Mesendoderm (in vitro differentiated cells): ENCODE measurements around the gene SUGCT.

Experiments
- DNase-seq: peaks from one replicate; pipeline ENCODE4 v3.0.0; 2013
- H2AK5ac ChIP-seq: 2 replicates; pipeline ENCODE4 v1.6.1; 2013; ENCODE audit warnings: low read length, inconsistent platforms
- H2BK120ac ChIP-seq: 2 replicates; pipeline ENCODE4 v1.6.1; 2013; ENCODE audit warnings: low read depth, mild to moderate bottlenecking, low read length, moderate library complexity, mixed read lengths
- H2BK15ac ChIP-seq: replicated peaks from 2 replicates; pipeline ENCODE4 v1.6.1; 2013; ENCODE audit warnings: low read depth, mild to moderate bottlenecking, moderate library complexity
- H2BK5ac ChIP-seq: 2 replicates; pipeline ENCODE4 v1.6.1; 2013; ENCODE audit warnings: low read length, inconsistent platforms
- H3K18ac ChIP-seq: 2 replicates; pipeline ENCODE4 v1.6.1; 2013; ENCODE audit warnings: mild to moderate bottlenecking, low read length, mixed read lengths
- H3K23ac ChIP-seq: one replicate; pipeline ENCODE4 v1.6.1; 2013; ENCODE audit warnings: low read length
- H3K27ac ChIP-seq: 2 replicates; pipeline ENCODE4 v1.5.1; 2013; ENCODE audit warnings: low read depth, mild to moderate bottlenecking, inconsistent platforms, low read length, moderate library complexity
- H3K27me3 ChIP-seq: 2 replicates; pipeline ENCODE4 v1.6.1; 2013; ENCODE audit warnings: low read length, control low read depth, mild to moderate bottlenecking, inconsistent platforms; ENCODE audit not compliant: insufficient read depth, poor library complexity
- H3K36me3 ChIP-seq: 2 replicates; pipeline ENCODE4 v1.6.1; 2013; ENCODE audit warnings: low read length, inconsistent platforms; ENCODE audit not compliant: control insufficient read depth, insufficient read depth
- H3K4ac ChIP-seq: one replicate; pipeline ENCODE4 v1.6.1; 2013; ENCODE audit warnings: low read depth, mild to moderate bottlenecking, low read length, moderate library complexity
- H3K4me1 ChIP-seq: 2 replicates; pipeline ENCODE4 v1.6.1; 2013; ENCODE audit warnings: low read depth, low read length, inconsistent platforms; ENCODE audit not compliant: control insufficient read depth
- H3K4me2 ChIP-seq: 2 replicates; pipeline ENCODE4 v1.6.1; 2013; ENCODE audit warnings: low read length
- H3K4me3 ChIP-seq: 2 replicates; pipeline ENCODE4 v1.5.1; 2013; ENCODE audit warnings: mild to moderate bottlenecking, low read length
- H3K56ac ChIP-seq: one replicate; pipeline ENCODE4 v1.6.1; 2013; ENCODE audit warnings: low read length
- H3K79me1 ChIP-seq: 2 replicates; pipeline ENCODE4 v1.6.1; 2013; ENCODE audit warnings: low read length, inconsistent platforms
- H3K79me2 ChIP-seq: 2 replicates; pipeline ENCODE4 v1.6.1; 2013; ENCODE audit warnings: mild to moderate bottlenecking, low read length; ENCODE audit not compliant: control insufficient read depth, insufficient read depth
- H3K9ac ChIP-seq: 2 replicates; pipeline ENCODE4 v1.6.1; 2013; ENCODE audit warnings: low read length, inconsistent platforms
- H4K5ac ChIP-seq: one replicate; pipeline ENCODE4 v1.6.1; 2013; ENCODE audit warnings: low read length
- H4K8ac ChIP-seq: one replicate; pipeline ENCODE4 v1.6.1; 2013; ENCODE audit warnings: low read depth, mild to moderate bottlenecking, control low read depth, low read length, moderate library complexity
- WGBS: extraction: QIAGEN DNeasy Blood & Tissue Kit; methylation state at CpG from one replicate; pipeline ENCODE4 v1.1.7; 2013; ENCODE audit warnings: low lambda C conversion rate, missing lambda C conversion rate; ENCODE audit not compliant: insufficient coverage; ENCODE audit errors: extremely low coverage; 5-methylcytosine and 5-hydroxymethylcytosine counted together

Gene SUGCT

GRCh38 chr7:40843338-40843985 lies 708.7 kb downstream of the SUGCT start:
- Histone ChIP-seq H3K36me3 (no peaks in the 10 kb centered on the region), H2BK120ac (no peak overlapping the region), H3K27me3 (no peaks in the 10 kb centered on the region), H3K4ac (no peak overlapping the region), H3K18ac (no peak overlapping the region), H3K4me3 (no peak overlapping the region), H3K27ac (no peak overlapping the region), H3K9ac (no peak overlapping the region), H2BK15ac (no peak overlapping the region), H3K79me1 (no peaks in the 10 kb centered on the region), H2BK5ac (no peak overlapping the region), H3K56ac (no peak overlapping the region), H3K23ac (no peak overlapping the region), H4K8ac (no peak overlapping the region), H3K4me2 (no peak overlapping the region), H3K79me2 (no peaks in the 10 kb centered on the region), H4K5ac (no peak overlapping the region), H3K4me1 (no peaks in the 10 kb centered on the region), H2AK5ac (no peak overlapping the region)
- WGBS: no CpG with 5 or more reads among the region's 8 CpGs
- DNase-seq: no peak

DNA sequence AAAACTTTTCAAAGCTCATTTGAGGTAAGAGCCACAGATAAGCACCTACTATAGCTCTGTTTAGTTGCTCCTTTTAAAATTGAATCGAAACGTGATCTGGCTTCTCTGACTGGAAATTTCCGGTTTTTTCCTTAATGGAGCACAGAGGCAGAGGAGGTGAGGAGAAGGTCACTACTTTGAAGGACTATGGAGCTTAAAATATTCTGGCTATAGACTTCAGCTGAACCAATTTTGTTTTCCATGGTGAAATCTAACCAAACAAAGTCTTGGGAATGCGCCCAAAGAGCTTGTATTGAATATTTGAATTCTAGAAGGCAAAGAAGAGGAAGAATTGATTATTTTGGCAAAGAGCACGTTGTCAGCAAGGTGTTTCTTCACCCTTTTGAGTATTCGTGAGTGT lies 711.1 kb downstream of the SUGCT start:
- H4K5ac ChIP-seq: no peak overlapping the region
- H2BK5ac ChIP-seq: no peak overlapping the region
- no peak overlapping the region for H4K8ac ChIP-seq
- no peak overlapping the region for H2AK5ac ChIP-seq
- no peak overlapping the region for H3K23ac ChIP-seq
- no peak for DNase-seq
- no peak overlapping the region for H3K4me2 ChIP-seq
- no peak overlapping the region for H3K18ac ChIP-seq
- H3K4ac ChIP-seq: no peak overlapping the region
- no peak overlapping the region for H3K27ac ChIP-seq
- H2BK15ac ChIP-seq: no peak overlapping the region
- no peaks in the 10 kb centered on the region for H3K79me2 ChIP-seq
- no peak overlapping the region for H3K56ac ChIP-seq
- WGBS: no CpG with 5 or more reads among the region's 6 CpGs
- H3K4me1 ChIP-seq: no peaks in the 10 kb centered on the region
- H3K4me3 ChIP-seq: no peak overlapping the region
- H3K27me3 ChIP-seq: no peaks in the 10 kb centered on the region
- H2BK120ac ChIP-seq: no peak overlapping the region
- H3K9ac ChIP-seq: no peak overlapping the region
- no peaks in the 10 kb centered on the region for H3K79me1 ChIP-seq
- no peaks in the 10 kb centered on the region for H3K36me3 ChIP-seq

DNA sequence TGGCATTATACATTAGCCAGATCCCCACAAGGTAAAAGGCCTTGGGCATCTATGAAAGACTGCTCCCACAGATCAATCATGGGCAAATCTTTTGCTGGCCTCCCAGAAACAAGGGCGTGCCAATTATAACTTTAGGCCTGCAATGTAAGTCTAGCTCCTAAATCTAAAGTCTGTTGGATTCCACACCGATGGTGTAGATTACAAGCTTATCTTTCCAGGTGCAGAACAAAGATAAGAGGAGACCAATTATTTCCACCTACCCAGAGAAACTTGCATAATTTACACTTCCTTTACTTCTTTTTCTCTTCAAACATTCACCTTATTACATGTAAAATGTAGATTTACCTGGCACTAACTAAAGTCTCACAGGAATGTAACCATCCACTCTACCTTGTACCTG lies 713.1 kb downstream of the SUGCT start:
- H2BK15ac ChIP-seq: no peak overlapping the region
- no peak overlapping the region for H3K27ac ChIP-seq
- no peak overlapping the region for H3K4me2 ChIP-seq
- H4K5ac ChIP-seq: no peak overlapping the region
- no peaks in the 10 kb centered on the region for H3K4me1 ChIP-seq
- DNase-seq: peak; percentile 66
- H3K79me2 ChIP-seq: no peaks in the 10 kb centered on the region
- H3K18ac ChIP-seq: no peak overlapping the region
- no peaks in the 10 kb centered on the region for H3K27me3 ChIP-seq
- H3K23ac ChIP-seq: no peak overlapping the region
- H3K56ac ChIP-seq: no peak overlapping the region
- no peak overlapping the region for H3K4ac ChIP-seq
- H3K4me3 ChIP-seq: no peak overlapping the region
- no peaks in the 10 kb centered on the region for H3K36me3 ChIP-seq
- H4K8ac ChIP-seq: no peak overlapping the region
- H2AK5ac ChIP-seq: no peak overlapping the region
- peak overlapping the region; percentile 36 for H2BK5ac ChIP-seq
- H3K79me1 ChIP-seq: no peaks in the 10 kb centered on the region
- no CpG with 5 or more reads among the region's 2 CpGs for WGBS
- H3K9ac ChIP-seq: no peak overlapping the region
- no peak overlapping the region for H2BK120ac ChIP-seq

DNA sequence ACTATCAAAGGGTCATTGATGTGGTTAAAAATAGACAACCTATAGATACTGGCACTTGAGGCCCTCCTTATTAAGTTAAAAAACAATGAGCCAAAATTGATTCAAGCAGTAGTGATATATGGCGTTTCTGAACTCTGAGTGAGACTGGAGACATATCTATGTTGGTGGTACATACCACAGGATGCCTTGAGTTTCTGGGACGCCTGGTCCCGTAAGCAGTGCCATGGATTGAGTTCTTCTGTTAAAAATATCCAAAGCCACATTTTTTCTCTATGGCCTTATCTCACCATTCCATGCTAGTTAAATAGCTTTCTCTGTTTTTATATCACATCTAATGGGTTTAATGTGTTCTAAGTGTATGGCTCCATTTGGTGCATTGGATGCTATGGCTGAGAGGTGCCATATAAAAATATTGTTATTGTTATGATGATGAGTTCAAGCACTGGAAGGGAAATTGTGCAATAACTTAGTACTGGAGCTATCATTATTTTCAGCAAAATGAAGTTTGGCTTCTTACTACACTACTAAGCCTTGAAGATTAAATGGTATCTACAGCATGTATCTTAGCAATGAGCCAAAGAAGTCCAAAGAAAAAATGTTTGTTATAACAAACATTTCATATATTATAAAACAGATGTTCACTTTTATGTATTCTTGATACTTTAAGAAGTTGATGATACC lies 713.9 kb downstream of the SUGCT start:
- H3K23ac ChIP-seq: no peak overlapping the region
- H3K27ac ChIP-seq: no peak overlapping the region
- no peak for DNase-seq
- no peaks in the 10 kb centered on the region for H3K79me2 ChIP-seq
- no peak overlapping the region for H3K18ac ChIP-seq
- no peak overlapping the region for H3K9ac ChIP-seq
- H2BK120ac ChIP-seq: no peak overlapping the region
- no peak overlapping the region for H3K56ac ChIP-seq
- H2BK15ac ChIP-seq: no peak overlapping the region
- no peak overlapping the region for H2BK5ac ChIP-seq
- H3K4me1 ChIP-seq: no peaks in the 10 kb centered on the region
- H3K36me3 ChIP-seq: no peaks in the 10 kb centered on the region
- H3K4me3 ChIP-seq: no peak overlapping the region
- H4K5ac ChIP-seq: no peak overlapping the region
- no peak overlapping the region for H3K4ac ChIP-seq
- no CpG with 5 or more reads among the region's 3 CpGs for WGBS
- no peak overlapping the region for H4K8ac ChIP-seq
- no peak overlapping the region for H2AK5ac ChIP-seq
- H3K79me1 ChIP-seq: no peaks in the 10 kb centered on the region
- no peak overlapping the region for H3K4me2 ChIP-seq
- no peaks in the 10 kb centered on the region for H3K27me3 ChIP-seq

GRCh38 chr7:40850017-40850416 lies 715.2 kb downstream of the SUGCT start:
- no peak overlapping the region for H3K4me2 ChIP-seq
- H3K4me3 ChIP-seq: no peak overlapping the region
- no peaks in the 10 kb centered on the region for H3K79me2 ChIP-seq
- no peak overlapping the region for H2BK120ac ChIP-seq
- no CpG with 5 or more reads among the region's 3 CpGs for WGBS
- H3K9ac ChIP-seq: no peak overlapping the region
- no peaks in the 10 kb centered on the region for H3K4me1 ChIP-seq
- H2BK5ac ChIP-seq: no peak overlapping the region
- H3K23ac ChIP-seq: no peak overlapping the region
- H2AK5ac ChIP-seq: peak overlapping the region; percentile 54
- no peak overlapping the region for H3K56ac ChIP-seq
- H2BK15ac ChIP-seq: no peak overlapping the region
- no peak overlapping the region for H4K8ac ChIP-seq
- H3K18ac ChIP-seq: no peak overlapping the region
- no peak for DNase-seq
- no peaks in the 10 kb centered on the region for H3K79me1 ChIP-seq
- H3K36me3 ChIP-seq: no peaks in the 10 kb centered on the region
- no peak overlapping the region for H3K27ac ChIP-seq
- no peaks in the 10 kb centered on the region for H3K27me3 ChIP-seq
- no peak overlapping the region for H4K5ac ChIP-seq
- H3K4ac ChIP-seq: no peak overlapping the region

- no peak for DNase-seq
- Histone ChIP-seq H3K27me3 (no peaks in the 10 kb centered on the region), H4K5ac (no peak overlapping the region), H3K27ac (no peak overlapping the region), H3K4me3 (no peak overlapping the region), H3K79me1 (no peaks in the 10 kb centered on the region), H2BK15ac (no peak overlapping the region), H2BK120ac (no peak overlapping the region), H2AK5ac (no peak overlapping the region), H4K8ac (no peak overlapping the region), H3K36me3 (no peaks in the 10 kb centered on the region), H3K4ac (no peak overlapping the region), H3K4me1 (no peaks in the 10 kb centered on the region), H3K9ac (no peak overlapping the region), H3K4me2 (no peak overlapping the region), H3K23ac (no peak overlapping the region), H3K56ac (no peak overlapping the region), H3K18ac (no peak overlapping the region), H3K79me2 (no peaks in the 10 kb centered on the region), H2BK5ac (no peak overlapping the region)
- WGBS: no CpG with 5 or more reads among the region's 3 CpGs
Observed at GRCh38 chr7:40851001-40851400, 716.2 kb downstream of the SUGCT start.
